AG09319 (cell line): ENCODE measurements around the gene NCS1.

ENCODE experiments used
- DNase-seq: peaks from one replicate; pipeline ENCODE4 v3.0.0-alpha.2; 2010; ENCODE audit warnings: low read depth; ENCODE audit errors: extremely low read depth
- TF ChIP-seq, protein P1 (sequence below): IDR thresholded peaks from 2 replicates; pipeline ENCODE4 v1.5.1; 2011; ENCODE audit warnings: low read depth, mild to moderate bottlenecking, inconsistent platforms, low read length, moderate library complexity

NCS1 gene

DNA sequence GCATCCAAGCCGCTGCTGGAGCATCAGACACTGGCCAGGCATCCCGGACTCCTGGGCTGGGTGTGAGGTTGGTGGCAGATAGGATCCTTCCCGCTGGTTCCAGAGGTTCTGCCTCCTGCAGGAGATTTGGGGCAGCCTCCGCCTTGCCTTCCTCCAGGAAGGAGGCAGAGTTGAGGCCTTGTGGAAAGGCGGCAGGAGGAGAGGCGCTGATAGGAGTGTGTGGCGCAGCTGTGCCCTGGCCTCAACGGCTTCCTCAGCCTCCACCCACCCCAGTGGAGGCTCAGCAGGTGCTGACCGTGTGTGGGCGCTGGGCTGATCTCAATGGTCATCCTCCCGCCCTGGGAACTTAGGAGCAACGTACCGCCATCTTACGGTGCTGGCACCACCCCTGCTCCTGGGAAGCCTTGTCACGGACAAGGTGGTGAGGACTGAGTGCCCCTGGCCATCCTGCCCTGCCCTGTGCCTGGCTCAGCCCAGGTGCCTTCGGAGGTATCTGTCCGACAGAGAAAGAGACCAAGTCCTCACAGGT lies 10.2 kb downstream of the NCS1 start:
- TF ChIP-seq, protein P1, sequence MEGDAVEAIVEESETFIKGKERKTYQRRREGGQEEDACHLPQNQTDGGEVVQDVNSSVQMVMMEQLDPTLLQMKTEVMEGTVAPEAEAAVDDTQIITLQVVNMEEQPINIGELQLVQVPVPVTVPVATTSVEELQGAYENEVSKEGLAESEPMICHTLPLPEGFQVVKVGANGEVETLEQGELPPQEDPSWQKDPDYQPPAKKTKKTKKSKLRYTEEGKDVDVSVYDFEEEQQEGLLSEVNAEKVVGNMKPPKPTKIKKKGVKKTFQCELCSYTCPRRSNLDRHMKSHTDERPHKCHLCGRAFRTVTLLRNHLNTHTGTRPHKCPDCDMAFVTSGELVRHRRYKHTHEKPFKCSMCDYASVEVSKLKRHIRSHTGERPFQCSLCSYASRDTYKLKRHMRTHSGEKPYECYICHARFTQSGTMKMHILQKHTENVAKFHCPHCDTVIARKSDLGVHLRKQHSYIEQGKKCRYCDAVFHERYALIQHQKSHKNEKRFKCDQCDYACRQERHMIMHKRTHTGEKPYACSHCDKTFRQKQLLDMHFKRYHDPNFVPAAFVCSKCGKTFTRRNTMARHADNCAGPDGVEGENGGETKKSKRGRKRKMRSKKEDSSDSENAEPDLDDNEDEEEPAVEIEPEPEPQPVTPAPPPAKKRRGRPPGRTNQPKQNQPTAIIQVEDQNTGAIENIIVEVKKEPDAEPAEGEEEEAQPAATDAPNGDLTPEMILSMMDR: no peak
- no peak for DNase-seq

DNA sequence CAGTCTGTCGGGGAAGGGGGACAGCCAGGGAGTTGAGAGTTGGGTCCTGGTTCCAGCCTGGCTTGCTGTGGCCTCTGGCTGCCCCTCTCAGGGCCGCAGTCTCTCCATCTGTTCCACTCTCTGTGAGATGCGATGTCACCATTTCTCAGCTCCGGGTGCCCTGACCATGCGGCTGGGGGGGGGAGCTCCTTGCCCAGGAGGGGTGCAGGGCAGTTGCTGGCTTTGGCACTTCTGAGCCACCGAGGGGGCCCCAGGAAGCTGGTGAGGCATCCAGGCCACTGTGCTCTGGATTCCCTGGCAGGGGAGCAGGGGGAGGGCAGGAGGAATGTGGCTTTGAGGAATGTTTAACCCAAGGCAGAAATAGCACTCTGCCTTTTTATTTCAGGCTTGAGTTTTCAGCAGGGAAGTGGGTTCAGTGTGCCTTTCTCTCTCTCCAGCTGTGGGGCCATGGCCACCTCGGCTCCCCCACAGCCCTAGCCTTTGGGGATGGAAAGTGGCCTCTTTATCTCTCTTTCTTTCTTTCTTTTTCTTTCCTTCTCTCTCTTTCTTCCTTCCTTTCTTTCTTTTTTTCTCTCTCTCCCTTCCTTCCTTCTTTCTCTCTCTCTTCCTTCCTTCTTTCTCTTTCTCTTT lies 11.0 kb downstream of the NCS1 start:
- no peak for DNase-seq

DNA sequence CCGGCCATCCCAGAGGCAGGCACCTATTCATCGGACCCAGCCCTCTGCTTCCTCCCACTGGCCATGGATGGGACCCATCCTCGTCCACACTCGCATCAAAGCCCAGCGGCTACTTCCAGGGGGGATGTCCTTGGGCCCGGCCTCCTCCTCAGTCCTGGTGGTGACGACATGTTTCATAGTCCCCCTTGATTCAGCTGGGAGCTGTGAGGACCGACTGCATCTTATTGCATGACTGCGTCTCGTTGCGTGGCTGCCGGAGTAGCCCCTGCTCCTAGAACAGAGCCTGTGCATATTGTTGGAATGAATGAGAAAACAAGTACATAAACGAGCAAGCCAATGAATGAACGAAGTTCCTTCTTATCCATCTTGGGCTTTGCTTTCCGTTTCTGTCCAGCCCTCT lies 12.8 kb downstream of the NCS1 start:
- TF ChIP-seq, protein P1: no peak
- DNase-seq: no peak

More for the DNA sequence above, 11.0 kb downstream of the NCS1 start:
- TF ChIP-seq, protein P1: no peak

DNA sequence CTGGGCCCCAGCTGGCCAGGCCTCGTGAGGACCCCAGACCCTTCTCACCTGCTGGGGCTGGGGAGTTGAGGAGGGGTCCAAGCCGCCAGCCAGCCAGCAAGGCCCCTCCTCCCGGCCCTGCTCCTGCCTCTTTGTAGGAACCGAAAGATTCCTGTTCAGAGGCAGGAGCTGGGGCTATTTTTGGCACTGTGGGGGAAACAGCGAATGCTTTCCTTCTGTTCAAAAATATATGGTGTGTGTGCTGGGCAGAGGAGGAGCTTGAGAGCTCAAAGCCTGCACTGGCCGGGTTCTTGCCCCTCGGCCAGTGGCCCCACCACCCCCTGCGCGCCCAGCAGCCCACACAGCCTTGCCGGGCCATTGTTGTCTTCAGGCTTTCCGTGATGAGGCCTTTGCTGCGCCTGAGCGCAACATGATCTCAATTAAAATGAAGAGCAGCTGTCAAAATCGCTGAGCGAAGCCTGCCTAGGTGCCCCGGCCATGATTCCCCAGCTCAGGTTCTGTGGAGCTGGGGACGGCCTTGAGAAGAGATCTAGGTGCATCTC lies 13.4 kb downstream of the NCS1 start:
- DNase-seq: no peak
- TF ChIP-seq, protein P1: no peak

DNA sequence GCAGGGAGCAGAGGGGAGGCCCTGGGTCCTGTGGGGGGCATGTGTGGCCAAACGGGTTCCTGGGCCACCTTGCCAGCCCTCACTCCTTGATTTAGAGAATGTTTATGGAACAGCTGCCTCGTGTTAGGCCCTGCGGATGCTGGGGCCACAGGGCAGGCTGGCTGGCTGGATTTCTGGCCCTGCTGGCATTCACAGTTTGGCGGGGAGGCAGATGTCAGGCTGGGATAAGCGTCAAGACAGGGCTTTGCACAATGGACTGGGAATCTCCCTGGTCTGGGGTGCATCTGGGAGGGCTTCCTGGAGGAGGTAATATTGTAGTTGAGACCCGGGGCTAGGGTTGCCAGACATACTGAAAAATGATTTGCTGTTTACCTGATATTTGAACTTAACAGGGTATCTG lies 13.8 kb downstream of the NCS1 start:
- TF ChIP-seq, protein P1: no peak
- DNase-seq: no peak

DNA sequence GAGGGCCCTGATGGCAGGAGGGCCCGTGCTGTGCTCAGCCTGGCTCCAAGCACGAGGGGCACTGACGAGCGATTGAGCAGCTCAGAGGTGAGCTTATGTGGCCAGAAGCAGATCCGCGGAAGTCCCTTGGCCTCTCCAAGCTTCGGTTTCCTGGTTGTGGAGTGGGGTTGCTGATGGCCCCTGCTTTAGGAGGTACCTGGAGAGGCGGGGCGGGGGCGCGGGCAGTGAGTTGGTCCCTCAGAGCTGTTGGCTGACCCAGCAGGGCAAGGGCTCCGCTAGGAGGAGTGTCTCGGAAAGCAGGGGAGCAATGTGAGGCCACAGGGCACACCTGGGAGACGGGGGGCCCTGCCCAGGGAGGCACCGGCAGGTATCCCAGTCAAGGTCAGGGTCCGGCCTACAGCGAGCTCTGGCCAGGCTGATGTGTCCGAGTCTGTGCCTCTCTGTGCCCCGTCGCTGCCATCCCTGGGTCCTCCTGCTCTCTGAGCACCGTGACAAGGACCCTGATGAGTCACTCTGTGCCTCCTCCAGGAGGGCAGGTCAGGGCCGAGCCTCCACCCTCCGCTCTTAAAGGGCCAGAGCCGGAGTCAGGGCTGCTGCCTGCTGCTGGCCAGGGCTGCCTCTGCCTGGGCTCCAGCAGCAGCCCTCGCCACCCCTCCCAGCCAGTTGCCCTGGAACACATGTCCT lies 14.8 kb downstream of the NCS1 start:
- DNase-seq: no peak
- TF ChIP-seq, protein P1: no peak

DNA sequence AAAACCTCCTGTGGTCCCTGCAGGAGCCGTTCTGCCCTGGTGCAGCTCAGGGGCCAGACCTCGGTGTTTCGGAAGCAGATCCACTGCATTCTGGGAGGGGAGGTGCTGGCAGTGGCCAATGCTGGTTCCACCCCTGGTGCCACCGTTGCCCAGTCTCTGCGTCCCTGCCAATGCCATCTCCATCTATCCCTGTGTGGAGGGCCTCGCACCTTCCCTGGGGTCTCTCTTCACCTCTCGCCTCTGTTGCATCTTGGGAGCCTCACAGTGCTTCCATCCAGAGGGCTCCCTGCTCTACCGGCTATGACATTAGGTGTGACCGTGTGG lies 15.3 kb downstream of the NCS1 start:
- TF ChIP-seq, protein P1: no peak
- no peak for DNase-seq
